Chondrocyte (in vitro differentiated cells): Measurements from ENCODE around the gene SIPA1L3. TPM values are rescaled to one million over a fixed set of nuclear protein-coding genes. Genes with fewer than 3 reads are reported as not detected.

Experiments used
- DNase-seq: peaks from one replicate; pipeline ENCODE4 v3.0.0; 2021; ENCODE audit warnings: mixed read lengths, low spot score
- H3K27ac Mint-ChIP-seq: one replicate; pipeline ENCODE4 v1.8.0; 2021; ENCODE audit warnings: mild to moderate bottlenecking, moderate library complexity, mixed read lengths; ENCODE audit not compliant: unreplicated experiment
- H3K27me3 Mint-ChIP-seq: 2 replicates; pipeline ENCODE4 v1.8.0; 2021; ENCODE audit warnings: low read depth, mixed read lengths
- H3K36me3 Mint-ChIP-seq: 2 replicates; pipeline ENCODE4 v1.8.0; 2021; ENCODE audit warnings: low read depth, mixed read lengths
- H3K4me1 Mint-ChIP-seq: 2 replicates; pipeline ENCODE4 v1.8.0; 2021; ENCODE audit warnings: low read depth, mild to moderate bottlenecking, mixed read lengths
- H3K4me3 Mint-ChIP-seq: one replicate; pipeline ENCODE4 v1.8.0; 2021; ENCODE audit warnings: mild to moderate bottlenecking, moderate library complexity, mixed read lengths; ENCODE audit not compliant: unreplicated experiment
- H3K9me3 Mint-ChIP-seq: 2 replicates; pipeline ENCODE4 v1.8.0; 2021; ENCODE audit warnings: low read depth, mixed read lengths
- total RNA-seq: library from RNA; stranded (reverse); gene quantifications from 3 replicates; pipeline ENCODE4 v1.2.1, GENCODE V29; 2021
- TF ChIP-seq, protein P1 (sequence below): fragments of 200-600 bp; sonication (generic); IDR thresholded peaks from 2 replicates; pipeline ENCODE4 v1.5.0; 2021; ENCODE audit warnings: antibody characterized with exemption, mild to moderate bottlenecking, moderate library complexity

Gene SIPA1L3
- total RNA-seq, 1 donor from 2014 or later: 17.5 TPM

- H3K36me3 Mint-ChIP-seq: peaks cover 28% of the 10 kb centered on the region
Observed at GRCh38 chr19:38115271-38115802, 208.3 kb downstream of the SIPA1L3 start.

DNA sequence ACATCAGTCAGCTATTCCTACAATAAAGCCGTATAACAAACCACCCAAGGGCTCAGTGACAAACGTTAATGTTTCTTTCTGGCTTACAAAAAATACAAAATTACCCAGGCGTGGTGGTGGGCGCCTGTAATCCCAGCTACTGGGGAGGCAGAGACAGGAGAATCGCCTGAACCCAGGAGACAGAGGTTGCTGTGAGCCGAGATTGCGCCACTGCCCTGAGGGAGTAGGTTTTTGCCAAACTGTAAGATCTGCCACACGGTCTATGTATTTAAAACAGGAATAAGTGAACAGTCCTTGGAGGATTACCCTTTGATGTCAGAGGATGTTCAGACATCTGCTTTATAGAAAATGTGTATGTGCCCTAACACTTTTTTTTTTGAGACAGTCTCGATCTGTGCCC lies 211.2 kb downstream of the SIPA1L3 start:
- no peak overlapping the region for H3K4me3 Mint-ChIP-seq
- TF ChIP-seq, protein P1, sequence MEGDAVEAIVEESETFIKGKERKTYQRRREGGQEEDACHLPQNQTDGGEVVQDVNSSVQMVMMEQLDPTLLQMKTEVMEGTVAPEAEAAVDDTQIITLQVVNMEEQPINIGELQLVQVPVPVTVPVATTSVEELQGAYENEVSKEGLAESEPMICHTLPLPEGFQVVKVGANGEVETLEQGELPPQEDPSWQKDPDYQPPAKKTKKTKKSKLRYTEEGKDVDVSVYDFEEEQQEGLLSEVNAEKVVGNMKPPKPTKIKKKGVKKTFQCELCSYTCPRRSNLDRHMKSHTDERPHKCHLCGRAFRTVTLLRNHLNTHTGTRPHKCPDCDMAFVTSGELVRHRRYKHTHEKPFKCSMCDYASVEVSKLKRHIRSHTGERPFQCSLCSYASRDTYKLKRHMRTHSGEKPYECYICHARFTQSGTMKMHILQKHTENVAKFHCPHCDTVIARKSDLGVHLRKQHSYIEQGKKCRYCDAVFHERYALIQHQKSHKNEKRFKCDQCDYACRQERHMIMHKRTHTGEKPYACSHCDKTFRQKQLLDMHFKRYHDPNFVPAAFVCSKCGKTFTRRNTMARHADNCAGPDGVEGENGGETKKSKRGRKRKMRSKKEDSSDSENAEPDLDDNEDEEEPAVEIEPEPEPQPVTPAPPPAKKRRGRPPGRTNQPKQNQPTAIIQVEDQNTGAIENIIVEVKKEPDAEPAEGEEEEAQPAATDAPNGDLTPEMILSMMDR: no peak
- H3K36me3 Mint-ChIP-seq: peaks cover 30% of the 10 kb centered on the region
- H3K9me3 Mint-ChIP-seq: no peaks in the 10 kb centered on the region
- no peak overlapping the region for H3K27ac Mint-ChIP-seq
- H3K27me3 Mint-ChIP-seq: no peaks in the 10 kb centered on the region
- DNase-seq: no peak
- no peaks in the 10 kb centered on the region for H3K4me1 Mint-ChIP-seq

More at GRCh38 chr19:38115271-38115802, 208.3 kb downstream of the SIPA1L3 start:
- H3K27me3 Mint-ChIP-seq: no peaks in the 10 kb centered on the region
- H3K4me3 Mint-ChIP-seq: no peak overlapping the region
- TF ChIP-seq, protein P1: no peak
- peak overlapping the region; percentile 42 for H3K27ac Mint-ChIP-seq
- H3K9me3 Mint-ChIP-seq: no peaks in the 10 kb centered on the region
- DNase-seq: no peak
- H3K4me1 Mint-ChIP-seq: no peaks in the 10 kb centered on the region

DNA sequence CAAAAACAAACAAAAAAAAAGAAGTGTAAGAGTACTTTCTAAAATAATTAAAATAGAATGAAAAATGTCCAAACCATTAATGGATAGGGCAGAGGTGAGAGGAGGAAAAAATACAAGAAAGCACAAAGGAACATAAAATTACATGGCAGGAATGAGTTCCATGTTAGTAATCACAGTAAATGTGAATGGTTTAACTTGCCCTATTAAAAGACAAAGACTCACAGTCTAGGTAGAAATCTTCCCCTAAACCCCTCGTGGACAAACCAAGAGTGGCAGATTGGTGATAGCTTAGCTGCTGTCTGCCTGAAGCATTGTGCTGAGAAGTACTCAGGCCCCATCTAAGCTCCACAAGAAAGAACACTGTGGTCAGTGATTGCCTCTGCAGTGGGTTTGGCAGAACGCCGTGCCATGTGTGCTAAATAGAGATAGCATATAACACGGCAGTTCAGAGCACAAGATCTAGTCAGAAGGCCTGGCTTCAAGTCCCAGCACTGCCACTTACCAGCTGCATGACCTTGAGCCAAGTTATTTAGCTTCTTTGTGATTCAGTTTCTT lies 213.5 kb downstream of the SIPA1L3 start:
- Mint-ChIP-seq H3K36me3 (peaks cover 25% of the 10 kb centered on the region), H3K27ac (no peak overlapping the region), H3K4me3 (no peak overlapping the region), H3K27me3 (no peaks in the 10 kb centered on the region), H3K4me1 (no peaks in the 10 kb centered on the region), H3K9me3 (no peaks in the 10 kb centered on the region)
- DNase-seq: no peak
- TF ChIP-seq, protein P1: no peak

DNA sequence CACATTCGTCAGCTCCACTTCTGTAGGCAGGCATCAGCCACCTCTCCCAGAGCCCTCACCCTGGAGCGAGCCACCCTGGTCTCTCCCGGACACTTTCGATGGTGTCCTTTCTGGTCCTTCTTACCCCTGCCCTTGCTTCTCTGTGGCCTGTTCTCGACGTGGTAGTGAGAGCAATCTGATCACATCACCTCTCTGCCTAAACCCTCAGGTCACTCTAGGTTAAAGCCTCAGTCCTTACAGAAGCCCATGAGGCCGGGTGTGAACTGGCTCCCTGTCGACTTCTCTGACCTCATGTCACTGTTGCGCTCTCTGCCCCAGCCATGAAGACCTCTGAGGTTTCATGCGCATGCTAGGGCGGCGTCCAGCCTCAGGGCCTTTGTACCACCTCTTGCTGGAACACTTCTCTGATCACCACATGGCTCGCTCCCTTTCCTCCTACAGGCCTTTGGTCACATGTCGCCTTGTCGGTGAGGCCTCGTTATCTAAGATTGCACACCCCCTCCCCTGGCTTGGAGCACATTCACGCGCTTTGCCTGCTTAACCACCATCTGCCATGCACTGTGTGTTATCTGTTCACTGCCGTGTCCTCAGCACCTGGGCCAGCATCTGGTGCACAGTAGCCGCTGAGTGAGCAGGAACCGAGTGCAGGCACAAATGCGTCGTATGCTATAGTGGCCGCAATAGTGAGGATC lies 215.5 kb downstream of the SIPA1L3 start:
- no peak overlapping the region for H3K27ac Mint-ChIP-seq
- TF ChIP-seq, protein P1: no peak
- H3K9me3 Mint-ChIP-seq: no peaks in the 10 kb centered on the region
- no peak for DNase-seq
- no peaks in the 10 kb centered on the region for H3K4me1 Mint-ChIP-seq
- H3K4me3 Mint-ChIP-seq: no peak overlapping the region
- no peaks in the 10 kb centered on the region for H3K27me3 Mint-ChIP-seq
- H3K36me3 Mint-ChIP-seq: peaks cover 25% of the 10 kb centered on the region

- no peak overlapping the region for H3K27ac Mint-ChIP-seq
- no peaks in the 10 kb centered on the region for H3K9me3 Mint-ChIP-seq
- DNase-seq: no peak
- TF ChIP-seq, protein P1: no peak
- no peak overlapping the region for H3K4me3 Mint-ChIP-seq
- no peaks in the 10 kb centered on the region for H3K4me1 Mint-ChIP-seq
- no peaks in the 10 kb centered on the region for H3K27me3 Mint-ChIP-seq
- H3K36me3 Mint-ChIP-seq: peaks cover 13% of the 10 kb centered on the region
Observed at GRCh38 chr19:38125238-38125637, 218.2 kb downstream of the SIPA1L3 start.
